ENCODE data around the gene CSH2.
"Not testable (repeated sequence)": the region's sequence is repeated elsewhere in the genome, so short reads cannot be mapped to it uniquely, and the experiment has no call there.

The CSH2 gene

GRCh38 chr17:63873577-63873976 lies at the start of gene CSH2:
CSH2 (minus strand) TSS chr17:63873677; CDS start chr17:63873614, 63 bp downstream.
- not testable (repeated sequence) for DNase-seq

- DNase-seq: not testable (repeated sequence)
These were observed 48.9 kb upstream of the CSH2 start for GRCh38 chr17:63922402-63922801.

GRCh38 chr17:63920779-63921178 lies 47.3 kb upstream of the CSH2 start:
- not testable (repeated sequence) for DNase-seq

GRCh38 chr17:63920050-63920449 lies 46.6 kb upstream of the CSH2 start:
- not testable (repeated sequence) for DNase-seq

- no peak for DNase-seq
These were observed 45.8 kb upstream of the CSH2 start for GRCh38 chr17:63919311-63919723.

- not testable (repeated sequence) for DNase-seq
These were observed 45.4 kb upstream of the CSH2 start, which contains the start of gene GH1 for GRCh38 chr17:63918789-63919305. GH1 (minus strand) TSS chr17:63918839; CDS start chr17:63918776, 63 bp downstream.

GRCh38 chr17:63918305-63918704 lies 44.8 kb upstream of the CSH2 start:
- DNase-seq: no peak

GRCh38 chr17:63917646-63918045 lies 44.2 kb upstream of the CSH2 start:
- no peak for DNase-seq

- not testable (repeated sequence) for DNase-seq
These were observed 43.7 kb upstream of the CSH2 start for GRCh38 chr17:63917206-63917605.

- no peak for DNase-seq
These were observed 43.2 kb upstream of the CSH2 start for GRCh38 chr17:63916566-63917185.

GRCh38 chr17:63915753-63916152 lies 42.3 kb upstream of the CSH2 start:
- DNase-seq: not testable (repeated sequence)

- no peak for DNase-seq
These were observed 41.0 kb upstream of the CSH2 start for GRCh38 chr17:63914471-63914870.

GRCh38 chr17:63911657-63912100 lies 38.2 kb upstream of the CSH2 start:
- no peak for DNase-seq

- DNase-seq: no peak
These were observed 37.7 kb upstream of the CSH2 start, which contains the start of gene CSHL1 for GRCh38 chr17:63911041-63911635. CSHL1 (minus strand) TSS chr17:63911258; CDS start chr17:63911196, 62 bp downstream.

- DNase-seq: no peak
These were observed 36.6 kb upstream of the CSH2 start for GRCh38 chr17:63910096-63910495.

- DNase-seq: not testable (repeated sequence)
These were observed 36.1 kb upstream of the CSH2 start for GRCh38 chr17:63909586-63909985.

- DNase-seq: not testable (repeated sequence)
These were observed 33.8 kb upstream of the CSH2 start for GRCh38 chr17:63907161-63907778.

- not testable (repeated sequence) for DNase-seq
These were observed 31.3 kb upstream of the CSH2 start for GRCh38 chr17:63904796-63905195.

- DNase-seq: not testable (repeated sequence)
These were observed 30.3 kb upstream of the CSH2 start for GRCh38 chr17:63903787-63904201.

GRCh38 chr17:63901971-63902370 lies 28.5 kb upstream of the CSH2 start:
- not testable (repeated sequence) for DNase-seq

GRCh38 chr17:63898899-63899798 lies 25.7 kb upstream of the CSH2 start:
- DNase-seq: not testable (repeated sequence)

All from NCI-H1048 (cell line).